GM21717 (cell line): ENCODE measurements around the gene VPS35L.
"Not testable (repeated sequence)": the region's sequence is repeated elsewhere in the genome, so short reads cannot be mapped to it uniquely, and the experiment has no call there.

Source experiments
- ATAC-seq: cut with Tn5 transposase; IDR thresholded peaks from one replicate; pipeline ENCODE4 v1.9.1; 2021; ENCODE audit warnings: mild to moderate bottlenecking, moderate library complexity; ENCODE audit not compliant: unreplicated experiment

The VPS35L gene

DNA sequence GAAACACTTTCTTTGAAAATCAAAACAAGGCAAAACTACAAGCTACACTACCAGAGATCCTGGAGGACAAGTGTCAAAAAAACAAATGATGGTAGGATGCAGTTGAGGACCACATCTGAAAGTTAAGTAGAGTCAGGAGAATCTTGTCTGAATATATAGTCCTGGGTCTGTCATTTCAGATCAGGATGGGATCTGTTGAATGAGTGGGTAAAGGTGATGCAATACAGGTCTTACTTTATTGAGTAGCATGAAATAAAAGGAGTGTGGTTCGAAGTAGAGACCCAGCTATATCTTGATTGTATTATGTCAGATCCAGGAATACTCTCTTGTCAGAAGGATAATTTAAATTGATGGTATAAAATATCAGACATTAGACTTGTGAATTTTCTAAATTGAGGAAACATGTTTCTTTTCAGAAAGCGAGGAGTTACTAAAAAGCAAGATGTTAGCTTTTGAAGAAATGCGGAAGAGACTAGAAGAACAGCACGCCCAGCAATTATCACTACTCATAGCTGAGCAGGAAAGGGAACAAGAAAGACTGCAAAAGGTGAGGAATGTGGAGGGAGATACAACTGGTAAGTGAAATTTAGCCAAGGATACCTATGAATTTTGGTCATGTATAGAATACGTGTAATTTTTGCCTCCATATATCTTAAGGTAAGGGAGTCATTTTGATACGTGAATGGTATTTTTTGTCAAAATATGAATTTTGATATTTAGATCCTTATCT lies 15.1 kb upstream of the VPS35L start:
- no peak for ATAC-seq

DNA sequence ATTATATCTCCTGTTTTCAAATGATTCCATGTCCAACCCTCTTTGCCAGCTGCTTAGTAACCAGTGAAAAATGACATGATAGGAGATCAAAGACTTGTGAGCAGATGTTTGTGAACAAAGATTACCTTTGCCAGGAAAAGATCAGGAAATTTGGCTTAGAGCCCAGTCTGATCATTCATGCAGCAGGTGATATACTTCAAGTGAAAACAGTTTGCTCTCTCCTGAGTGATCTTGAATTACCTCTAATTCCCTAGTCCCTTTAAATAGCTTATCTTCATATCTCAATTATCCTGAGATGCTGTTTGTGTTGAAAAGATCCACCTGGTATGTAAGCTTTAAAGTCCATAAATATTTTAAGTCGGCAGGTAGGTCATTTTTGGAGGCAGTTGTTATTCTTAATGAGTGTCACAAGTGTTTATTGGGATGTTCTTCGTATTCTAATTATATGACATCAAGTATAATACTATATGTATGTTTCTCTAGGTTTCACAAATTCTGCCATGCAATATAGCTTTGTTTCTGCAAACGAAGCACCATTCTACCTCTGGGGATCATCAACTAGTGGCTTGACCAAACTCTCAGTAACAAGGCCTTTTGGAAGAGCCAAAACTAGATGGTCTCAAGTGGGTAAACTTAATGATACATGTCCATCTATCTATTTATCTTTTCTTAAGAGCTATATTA lies 13.2 kb upstream of the VPS35L start:
- no peak for ATAC-seq

DNA sequence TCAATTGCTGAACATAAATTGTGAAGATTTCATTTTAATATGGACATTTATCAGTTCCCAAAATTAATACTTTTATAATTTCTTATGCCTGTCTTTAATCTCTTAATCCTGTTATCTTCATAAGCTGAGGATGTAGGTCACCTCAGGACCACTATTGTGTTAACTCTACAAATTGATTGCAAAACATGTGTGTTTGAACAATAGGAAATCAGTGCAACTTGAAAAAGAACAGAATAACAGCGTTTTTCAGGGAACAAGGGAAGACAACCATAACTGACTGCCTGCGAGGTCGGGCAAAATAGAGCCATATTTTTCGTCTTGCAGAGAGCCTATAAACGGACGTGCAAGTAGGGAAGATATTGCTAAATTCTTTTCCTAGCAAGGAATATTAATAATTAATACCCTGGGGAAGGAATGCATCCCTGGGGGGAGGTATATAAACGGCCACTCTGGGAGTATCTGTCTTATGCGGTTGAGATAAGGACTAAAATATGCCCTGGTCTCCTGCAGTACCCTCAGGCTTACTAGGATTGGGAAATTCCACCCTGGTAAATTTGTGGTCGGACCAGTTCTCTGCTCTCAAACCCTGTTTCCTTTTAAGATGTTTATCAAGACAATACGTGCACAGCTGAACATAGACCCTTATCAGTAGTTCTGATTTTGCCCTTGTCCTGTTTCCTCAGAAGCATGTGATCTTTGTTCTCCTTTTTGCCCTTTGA lies 12.1 kb upstream of the VPS35L start:
- not testable (repeated sequence) for ATAC-seq

DNA sequence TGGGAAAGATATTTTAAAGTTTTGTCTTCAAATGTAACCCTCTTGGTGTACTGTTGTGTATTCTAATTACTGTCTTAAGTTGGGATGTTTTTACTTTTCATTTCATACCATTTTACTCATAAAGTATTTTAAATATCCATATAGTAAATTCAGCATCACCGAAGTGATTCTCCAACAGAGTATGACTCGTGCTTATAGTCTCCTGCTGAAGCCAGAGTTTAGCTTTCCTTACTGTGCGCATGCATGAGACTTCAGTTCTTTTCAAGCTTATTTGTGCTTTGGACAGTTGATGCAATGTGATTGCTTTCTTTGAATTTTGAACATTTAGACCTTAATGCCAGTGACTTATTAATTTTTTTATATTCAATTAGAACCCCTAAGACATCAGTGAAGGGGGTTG lies 7.4 kb upstream of the VPS35L start:
- no peak for ATAC-seq

DNA sequence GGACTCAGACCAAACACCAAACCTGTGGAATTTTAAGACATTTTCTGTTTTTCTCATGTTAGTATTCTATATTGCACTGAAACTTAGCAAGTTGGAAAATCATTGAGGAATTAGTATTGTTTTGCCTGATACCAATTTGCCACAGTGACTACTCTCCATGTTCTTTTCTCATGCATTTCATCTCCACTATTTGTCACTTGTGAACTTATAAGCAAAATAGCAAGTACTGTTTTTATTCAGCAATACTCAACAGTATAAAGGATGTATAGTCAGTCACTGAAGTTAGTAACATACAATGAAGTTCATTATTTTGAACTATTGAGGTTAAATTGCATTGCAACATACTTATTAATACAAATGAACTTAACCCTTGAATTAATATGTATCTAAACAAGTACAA lies 5.8 kb upstream of the VPS35L start:
- ATAC-seq: no peak

DNA sequence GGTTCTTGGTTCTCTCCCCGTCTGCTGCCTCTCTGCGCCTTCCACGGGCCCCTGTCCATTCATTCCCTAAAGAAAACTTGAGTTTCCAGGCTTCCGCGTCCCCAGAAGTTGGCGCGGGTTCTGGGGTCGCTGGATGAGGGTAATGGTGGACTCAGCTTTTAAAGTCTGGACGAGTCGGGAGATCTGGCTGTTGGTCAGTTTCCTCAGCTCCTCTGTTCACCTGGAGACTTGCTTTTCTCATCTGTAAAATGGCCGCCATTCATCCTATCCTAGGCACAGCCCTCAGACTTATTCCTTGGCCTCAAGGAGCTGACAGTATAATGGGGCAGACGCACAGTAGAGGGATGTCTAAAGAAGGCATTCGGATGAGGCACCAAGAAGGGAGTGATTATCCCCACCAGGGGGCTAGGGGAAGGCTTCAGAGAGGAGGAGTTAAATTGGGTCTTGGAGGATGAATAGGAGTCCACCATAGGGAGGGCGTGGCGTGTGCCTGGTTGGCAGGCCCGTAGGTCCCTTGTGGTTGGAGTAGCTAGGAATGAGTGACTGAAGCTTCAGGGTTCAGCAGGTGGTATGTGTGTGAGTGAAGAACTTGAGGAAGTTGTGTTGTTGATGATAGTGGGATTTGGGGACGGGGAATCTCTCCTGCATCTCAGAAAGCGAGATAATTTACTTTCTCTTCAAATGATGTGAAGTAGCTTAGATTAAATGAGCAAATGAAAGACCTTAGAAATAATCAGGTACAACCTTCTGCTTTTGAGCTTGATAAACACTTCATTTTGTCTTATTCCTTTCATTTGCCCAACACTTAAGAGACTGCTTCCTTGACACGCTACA lies 652 bp downstream of the VPS35L start:
- ATAC-seq: no peak

DNA sequence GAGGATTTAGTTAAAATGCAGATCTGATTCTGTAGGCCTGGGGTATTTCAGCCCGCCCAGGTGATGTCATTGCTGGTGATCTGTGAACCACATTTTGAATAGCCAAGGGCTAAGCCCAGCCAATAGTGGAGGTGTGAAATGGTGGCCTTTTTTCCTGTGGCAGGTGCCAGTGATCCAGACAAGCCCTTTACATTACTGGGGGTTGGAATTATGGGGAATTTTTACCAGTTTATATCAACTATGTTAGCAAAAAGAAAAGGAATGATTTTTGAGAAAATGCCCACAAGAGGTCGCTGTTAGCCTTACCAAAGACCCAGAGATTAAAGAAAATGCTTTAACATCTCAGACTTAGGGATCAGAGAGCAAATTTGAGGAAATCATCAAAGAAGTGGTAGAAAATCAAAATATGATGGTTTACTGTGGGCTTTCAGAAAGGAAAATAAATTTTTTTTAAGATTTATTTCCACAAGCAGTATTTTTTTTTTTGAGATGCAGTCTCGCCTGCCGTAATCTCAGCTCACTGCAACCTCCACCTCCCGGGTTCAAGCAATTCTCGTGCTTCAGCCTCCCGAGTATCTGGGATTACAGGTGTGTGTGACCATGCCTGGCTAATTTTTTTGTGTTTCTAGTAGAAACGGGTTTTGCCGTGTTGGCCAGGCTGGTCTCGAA lies 3.9 kb downstream of the VPS35L start:
- no peak for ATAC-seq

DNA sequence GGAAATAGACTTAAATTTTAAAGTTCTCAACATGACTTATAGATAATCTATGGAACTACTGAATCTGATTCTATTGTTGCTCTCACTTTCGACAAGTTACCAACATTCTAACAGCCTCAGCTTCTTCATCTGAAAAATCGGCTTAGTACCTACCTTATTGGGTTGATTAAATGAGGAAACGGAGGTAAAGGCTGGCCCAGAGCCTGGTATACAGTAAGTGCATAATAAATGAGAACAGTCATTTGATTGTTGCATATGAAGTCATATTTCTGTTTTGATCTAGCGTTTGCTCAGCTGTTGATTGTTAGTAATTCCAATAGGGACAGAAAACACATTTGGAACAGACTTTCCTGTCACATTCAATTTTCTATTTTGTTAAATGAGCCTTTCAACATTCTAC lies 4.6 kb downstream of the VPS35L start:
- ATAC-seq: no peak

DNA sequence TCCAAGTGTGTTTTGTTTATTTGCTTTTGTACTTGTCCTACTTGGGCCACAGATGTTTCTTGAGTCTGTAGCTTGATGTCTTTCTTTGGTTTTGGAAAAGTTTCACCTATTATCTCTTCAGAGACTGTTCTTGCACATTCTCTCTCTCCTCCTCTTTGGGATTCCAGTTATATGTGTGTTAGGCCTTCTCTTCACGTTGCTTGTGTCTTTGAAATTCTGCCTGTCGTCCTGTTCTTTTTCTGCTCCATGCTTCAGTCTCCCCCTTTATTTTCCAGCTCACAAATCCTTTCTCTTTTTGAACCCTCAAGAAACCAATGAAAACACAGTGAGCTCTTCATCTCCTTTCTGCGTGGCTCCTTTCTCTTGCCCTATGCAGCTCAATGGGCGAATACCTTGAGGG lies 7.9 kb downstream of the VPS35L start:
- no peak for ATAC-seq

DNA sequence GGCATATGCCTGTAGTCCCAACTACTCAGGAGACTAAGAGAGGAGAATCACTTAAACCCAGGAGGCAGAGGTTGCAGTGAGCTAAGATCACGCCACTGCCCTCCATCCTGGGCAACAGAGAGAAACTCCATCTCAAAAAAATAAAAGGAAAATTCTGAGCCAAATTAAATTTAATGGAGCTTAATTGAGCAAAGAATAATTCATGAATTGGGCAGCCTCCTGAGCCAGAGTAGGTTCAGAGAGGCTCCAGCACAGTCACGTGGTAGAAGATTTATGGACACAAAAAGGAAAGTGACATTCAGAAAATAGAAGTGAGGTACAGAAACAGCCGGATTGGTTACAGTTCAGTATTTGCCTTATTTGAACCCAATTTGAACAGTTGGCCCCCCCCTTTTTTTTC lies 10.9 kb downstream of the VPS35L start:
- no peak for ATAC-seq

DNA sequence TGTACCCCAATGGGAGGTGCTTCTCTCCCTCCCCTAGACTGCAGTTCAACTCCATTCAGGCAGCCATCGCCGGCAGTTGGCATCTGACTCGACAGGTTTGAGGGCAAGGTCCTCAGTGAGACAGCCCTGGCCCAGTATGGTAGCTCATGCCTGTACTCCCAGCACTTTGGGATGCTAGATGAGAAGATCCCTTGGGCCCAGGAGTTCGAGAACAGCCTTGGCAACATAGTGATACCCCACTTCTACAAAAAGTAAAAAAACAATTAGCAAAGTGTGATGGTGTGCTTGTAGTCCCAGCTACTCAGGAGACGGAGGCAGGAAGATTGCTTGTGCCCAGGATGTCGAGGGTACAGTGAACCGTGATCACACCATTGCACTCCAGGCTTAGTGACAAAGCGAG lies 12.1 kb downstream of the VPS35L start:
- ATAC-seq: no peak

DNA sequence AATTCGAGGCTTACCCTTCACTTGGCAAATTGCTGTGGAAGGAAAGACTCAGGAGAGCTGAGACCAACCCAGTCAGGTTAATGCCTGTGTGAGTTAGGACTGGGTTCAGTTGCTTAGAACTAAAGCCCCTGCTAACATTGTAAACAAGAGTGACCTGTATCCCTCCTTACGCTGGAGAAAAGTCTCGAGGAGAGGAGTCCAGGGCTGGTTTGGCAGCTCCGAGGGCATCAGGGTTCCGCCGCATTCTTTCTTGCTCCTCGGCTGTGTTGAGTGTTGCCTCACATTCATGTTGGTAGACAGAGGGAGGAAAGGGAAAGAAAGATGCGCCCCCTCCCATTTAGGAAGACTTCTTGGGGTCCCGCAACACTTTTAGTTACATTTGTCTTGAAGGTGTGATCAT lies 18.5 kb downstream of the VPS35L start:
- ATAC-seq: no peak

DNA sequence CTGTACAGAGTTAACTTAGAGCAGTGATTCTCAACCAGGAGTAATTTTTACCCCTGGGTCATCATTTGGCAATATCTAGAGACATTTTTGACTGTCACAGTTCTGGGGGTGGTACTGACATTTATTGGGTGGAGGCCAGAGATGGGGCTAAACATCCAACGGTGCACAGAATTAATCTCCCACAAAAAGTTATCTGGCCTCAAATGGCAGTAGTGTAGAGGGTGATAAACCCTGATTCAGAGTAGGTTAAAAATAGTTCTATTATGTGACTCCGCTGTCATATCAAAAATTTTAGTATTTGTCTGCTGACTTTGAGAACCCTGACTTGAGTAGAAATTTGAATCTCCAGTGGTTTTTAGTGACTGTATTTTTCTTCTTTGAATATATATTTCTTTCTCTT lies 19.1 kb downstream of the VPS35L start:
- ATAC-seq: no peak

DNA sequence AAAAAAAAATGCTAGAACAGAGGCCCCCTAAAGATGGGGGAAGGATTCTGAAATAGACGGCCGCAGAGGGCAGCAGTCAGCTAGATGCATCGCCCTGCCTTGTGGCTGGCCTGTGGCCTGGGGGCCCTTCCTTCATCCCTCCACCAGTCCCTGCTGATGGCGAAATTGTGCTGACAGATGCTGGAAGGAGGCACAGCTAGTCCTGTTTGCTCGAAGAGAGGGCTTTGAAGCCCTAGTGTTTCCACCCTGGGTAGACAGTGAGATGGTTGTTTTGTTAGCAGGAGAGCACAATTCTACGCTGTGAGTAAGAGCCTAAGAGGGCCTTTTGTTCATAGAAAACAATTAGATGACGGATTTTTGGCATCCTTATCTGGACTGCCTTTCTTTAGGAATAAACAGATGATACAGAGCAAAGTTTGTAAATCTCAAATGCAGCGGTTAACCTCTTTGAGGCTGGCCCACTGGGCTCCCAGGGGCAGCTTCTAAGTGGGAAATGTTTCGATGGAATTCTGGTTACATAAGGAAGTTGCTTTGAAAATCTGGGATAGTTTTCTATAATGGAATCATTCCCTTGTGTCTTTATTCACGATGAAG lies 23.0 kb downstream of the VPS35L start:
- no peak for ATAC-seq

DNA sequence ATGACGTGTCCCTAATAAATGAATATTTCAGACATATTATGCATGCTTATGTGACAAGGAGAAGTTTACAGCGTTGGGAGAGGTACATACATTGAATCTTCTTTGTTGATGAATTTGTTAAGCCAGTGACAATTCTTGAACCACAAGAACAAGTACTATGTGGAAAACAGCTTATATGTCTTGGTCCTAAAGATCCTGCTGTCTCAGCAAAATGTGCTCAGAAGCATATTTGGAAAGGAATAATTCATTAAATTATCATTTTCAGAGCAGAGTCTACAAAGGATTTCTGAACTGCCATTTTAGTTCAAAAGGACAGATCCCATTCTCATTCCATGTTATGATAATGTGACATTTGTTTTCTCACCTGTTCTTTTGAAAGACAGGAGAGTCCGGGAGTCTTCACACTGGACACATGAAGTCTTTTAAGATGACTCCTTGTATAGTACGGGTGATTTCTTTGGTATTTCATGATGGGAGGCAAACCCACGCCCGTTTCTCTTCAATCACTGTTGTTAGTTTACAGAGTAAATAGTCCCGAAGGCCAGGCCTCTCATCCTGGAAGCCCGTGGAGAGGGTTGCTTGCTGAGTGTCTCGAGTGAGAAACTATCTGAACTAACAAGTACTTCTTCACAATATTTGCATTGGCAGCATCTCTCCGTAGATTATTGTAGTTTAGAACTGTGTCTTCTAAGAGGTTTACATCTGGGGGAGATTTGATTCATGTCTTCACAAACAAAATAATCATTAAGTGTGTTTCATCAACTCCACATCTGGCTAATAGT lies 26.7 kb downstream of the VPS35L start:
- ATAC-seq: no peak

DNA sequence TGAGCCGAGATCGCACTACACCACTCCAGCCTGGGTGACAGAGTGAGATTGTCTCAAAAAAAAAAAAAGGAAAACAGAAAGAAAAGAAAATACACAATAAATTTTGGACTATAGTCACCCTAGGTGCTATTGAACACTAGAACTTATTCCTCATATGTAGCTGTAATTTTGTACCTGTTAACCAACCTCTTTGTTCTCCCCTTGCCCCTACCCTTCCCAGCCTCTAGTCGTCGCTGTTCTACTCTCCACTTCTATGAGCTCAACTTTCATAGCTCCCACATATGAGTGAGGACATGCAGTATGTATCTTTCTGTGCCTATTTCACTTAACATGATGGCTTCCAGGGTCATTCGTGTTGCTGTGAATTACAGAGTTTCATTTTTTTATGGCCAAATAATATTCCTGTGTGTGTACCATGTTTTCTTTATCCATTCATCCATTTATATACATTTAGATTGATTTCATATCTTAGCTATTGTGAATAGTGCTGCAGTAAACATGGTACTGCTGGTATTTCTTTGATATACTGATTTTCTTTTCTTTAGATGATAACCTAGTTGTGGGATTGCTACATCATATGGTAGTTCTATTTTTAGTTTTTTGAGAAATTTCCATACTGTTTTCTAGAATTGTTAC lies 28.3 kb downstream of the VPS35L start:
- no peak for ATAC-seq

DNA sequence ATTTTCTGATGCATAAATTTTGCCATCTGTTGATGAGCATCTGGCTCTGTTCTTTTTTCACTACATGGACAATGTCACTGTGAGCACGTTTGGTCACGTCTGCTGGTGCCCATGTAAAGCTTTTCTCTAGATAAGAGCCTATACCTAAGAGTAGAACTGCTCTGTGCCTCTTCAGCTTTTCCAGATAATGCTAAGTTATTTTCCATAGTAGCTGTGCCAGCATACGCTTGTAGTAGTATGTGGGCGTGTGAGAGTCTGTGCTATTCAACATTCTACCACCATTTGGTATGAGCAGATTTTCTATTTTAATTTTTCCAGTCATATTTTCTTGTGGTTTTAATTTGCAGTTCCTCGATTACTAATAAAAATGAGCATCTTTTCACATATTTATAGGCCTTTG lies 33.2 kb downstream of the VPS35L start:
- no peak for ATAC-seq

DNA sequence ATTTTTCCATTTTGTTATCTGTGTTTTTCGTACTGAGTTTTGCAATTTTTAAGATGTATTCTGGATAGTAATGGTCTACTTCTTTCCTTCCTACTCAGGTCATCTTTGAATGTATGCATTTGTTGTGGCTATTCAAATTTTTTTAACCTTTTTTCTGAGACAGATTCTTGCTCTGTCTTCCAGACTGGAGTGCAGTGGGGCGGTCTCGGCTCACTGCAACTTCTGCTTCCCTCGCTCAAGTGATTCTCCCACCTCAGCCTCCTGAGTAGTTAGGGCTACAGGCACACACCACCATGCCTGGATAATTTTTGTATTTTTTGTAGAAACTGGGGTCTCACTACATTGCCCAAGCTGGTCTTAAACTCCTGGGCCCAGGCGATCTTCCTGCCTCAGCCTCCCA lies 33.6 kb downstream of the VPS35L start:
- ATAC-seq: no peak

DNA sequence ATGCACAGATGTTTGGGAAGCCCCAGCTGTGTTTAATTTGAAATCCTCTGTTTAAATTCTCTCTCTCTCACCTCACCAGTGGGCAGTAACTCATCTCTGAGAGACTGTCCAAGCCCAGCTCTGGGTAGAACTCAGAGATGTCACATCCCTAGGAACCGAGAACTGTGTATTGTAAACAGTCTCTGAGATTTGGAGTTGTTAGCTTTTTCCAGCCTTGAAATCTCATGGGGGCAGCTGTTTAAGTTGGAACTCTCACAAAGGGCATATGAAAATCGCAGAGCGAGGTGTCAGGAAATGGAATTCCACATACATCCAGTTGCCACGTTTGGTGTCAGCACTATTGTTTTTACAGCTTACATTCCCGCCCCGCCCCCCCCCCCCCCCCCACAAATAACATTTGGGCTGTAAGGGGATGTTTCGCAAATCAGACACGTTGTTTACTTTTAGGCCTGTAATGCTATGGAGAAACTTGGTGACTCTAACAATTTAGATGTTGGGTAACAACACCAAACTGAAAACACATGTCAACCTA lies 34.3 kb downstream of the VPS35L start:
- ATAC-seq: no peak
